Activated naive CD4-positive, alpha-beta T cell treated with anti-CD3 and anti-CD28 coated beads, Interleukin-2, amount 50 U/mL, for 72 hours (primary cell): Measurements from ENCODE around the gene ESRRB. TPM values are rescaled to one million over a fixed set of nuclear protein-coding genes. Genes with fewer than 3 reads are reported as not detected.

ENCODE experiments used
- ATAC-seq, 2 donors: fragments of 150-1000 bp; cut with Tn5 transposase; 2 replicates each; pipeline ENCODE4 v1.10.0; 2021; ENCODE audit warnings: mild to moderate bottlenecking in 2 of 2, moderate library complexity in 2 of 2
- DNase-seq, 2 donors: peaks; one replicate each; pipeline ENCODE4 v3.0.0; 2021 to 2022; ENCODE audit warnings: low spot score in 2 of 2
- H3K27ac Mint-ChIP-seq, 2 donors: one replicate each; pipeline ENCODE4 v1.8.0; 2022; ENCODE audit warnings: mild to moderate bottlenecking in 2 of 2, mixed read lengths in 2 of 2
- H3K36me3 Mint-ChIP-seq, 2 donors: one replicate each; pipeline ENCODE4 v1.8.0; 2022; ENCODE audit warnings: mixed read lengths in 2 of 2
- H3K9me3 Mint-ChIP-seq, 2 donors: one replicate each; pipeline ENCODE4 v1.8.0; 2022; ENCODE audit warnings: mixed read lengths in 2 of 2
- total RNA-seq, 2 donors: library from RNA; stranded (reverse); gene quantifications; one replicate each; pipeline ENCODE4 v1.2.3, GENCODE V29; 2022

The ESRRB gene
- total RNA-seq, 2 donors from 2014 or later, result 0.21 to 0.39 TPM

DNA sequence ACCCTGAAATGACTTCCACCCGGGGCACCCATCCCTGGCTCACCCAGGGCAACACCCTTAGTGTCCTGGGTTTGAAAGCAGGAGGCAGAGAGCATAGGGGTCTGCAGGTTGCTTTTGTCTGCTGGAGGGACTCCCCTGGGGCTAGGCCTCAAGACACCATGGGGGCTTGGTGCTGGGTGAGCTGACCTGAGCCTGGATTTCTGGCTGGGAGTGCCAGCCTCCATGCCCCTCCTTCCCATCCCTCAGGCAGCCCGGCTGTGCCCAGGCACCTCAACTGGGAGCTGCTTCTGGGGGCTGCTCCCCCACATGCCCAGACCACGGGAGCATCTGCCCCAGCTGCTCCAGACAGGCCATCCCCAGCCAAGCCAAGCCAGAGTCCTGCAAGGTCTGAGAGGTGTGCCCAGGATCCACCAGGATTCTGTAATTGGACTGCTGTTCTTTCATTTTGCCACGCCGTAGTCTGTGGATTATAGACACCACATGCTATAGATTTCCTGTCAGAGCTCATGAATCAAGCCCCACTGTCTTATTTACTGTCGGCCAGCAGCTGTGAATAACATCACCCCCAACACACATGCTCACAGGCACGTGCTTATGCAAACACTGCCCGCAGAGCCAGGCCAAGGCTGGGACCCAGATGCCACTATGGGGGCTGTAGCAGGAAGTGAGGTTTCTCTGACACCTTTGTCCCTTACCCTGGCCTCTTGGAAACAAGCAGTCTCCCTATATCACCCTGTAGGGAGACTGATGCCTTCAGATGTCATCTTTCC lies 29.4 kb upstream of the ESRRB start:
- no peak for DNase-seq
- no peak for ATAC-seq
- Mint-ChIP-seq H3K9me3 (peaks cover 0 to 3% of the 10 kb centered on the region in 2 donors), H3K36me3 (no peaks in the 10 kb centered on the region), H3K27ac (no peak overlapping the region)

DNA sequence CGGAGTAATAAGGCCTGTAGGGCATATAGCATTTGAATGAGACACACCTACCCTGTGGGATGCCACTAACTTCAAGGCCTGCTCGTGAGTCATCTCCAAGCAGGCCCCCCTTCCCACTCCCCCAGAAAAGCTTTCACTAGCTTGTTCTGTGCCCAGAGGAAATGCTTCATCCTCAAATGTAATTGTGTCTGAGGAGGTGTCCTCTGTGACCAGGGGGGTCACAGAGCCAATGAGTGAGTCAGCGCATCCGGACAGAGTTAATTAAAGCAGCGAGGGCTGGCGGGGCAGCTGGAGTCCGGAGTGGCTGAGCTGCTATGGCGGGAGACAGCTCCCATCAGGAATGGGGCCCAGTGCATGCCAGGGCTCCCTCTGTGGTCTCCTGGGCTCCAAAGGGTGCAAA lies 27.0 kb upstream of the ESRRB start:
- DNase-seq (no peak), ATAC-seq (no peak)
- Mint-ChIP-seq H3K27ac (no peak overlapping the region), H3K9me3 (no peaks in the 10 kb centered on the region), H3K36me3 (no peaks in the 10 kb centered on the region)

DNA sequence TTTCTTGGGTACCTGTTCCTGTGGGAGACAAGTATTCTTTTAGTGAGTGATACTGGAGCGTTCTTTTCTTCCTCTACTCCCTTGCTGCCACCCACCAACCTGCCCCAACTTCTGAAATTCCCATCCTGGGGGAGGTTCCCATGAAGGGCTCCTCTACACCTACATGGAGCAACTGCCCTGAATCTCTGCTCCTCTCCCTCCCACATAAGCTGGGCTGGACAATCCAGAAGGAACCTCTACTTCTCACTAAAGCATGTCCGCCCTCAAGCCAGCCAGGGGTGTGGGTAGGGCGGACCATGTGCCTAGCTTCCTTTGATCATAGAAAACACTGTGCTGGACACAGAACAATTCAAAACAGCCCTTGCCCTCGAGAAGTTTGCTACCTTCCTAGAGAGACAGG lies 25.9 kb upstream of the ESRRB start:
- no peak overlapping the region for H3K27ac Mint-ChIP-seq
- H3K36me3 Mint-ChIP-seq, result no peaks in the 10 kb centered on the region
- DNase-seq, result no peak
- H3K9me3 Mint-ChIP-seq, result no peaks in the 10 kb centered on the region
- ATAC-seq, result no peak

DNA sequence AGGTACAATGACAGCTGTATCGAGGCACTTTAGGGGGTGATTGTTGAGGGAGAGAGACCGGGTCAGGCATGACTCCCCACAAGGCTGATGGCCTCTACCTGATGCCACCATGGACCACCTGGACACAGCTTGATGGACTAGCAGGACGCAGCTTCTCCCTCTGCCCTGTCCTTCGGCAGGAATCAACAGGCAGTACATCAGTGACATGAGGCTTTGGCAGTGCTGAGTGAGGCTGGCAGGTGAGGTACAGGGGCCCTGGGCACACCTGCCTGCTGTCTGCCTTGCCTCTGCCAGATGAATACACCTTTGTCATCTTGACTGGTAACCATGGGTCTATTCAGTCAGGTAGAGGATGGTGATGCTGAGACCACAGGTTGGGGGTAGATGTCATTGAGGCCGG lies 25.3 kb upstream of the ESRRB start:
- DNase-seq, result no peak
- no peak for ATAC-seq
- Mint-ChIP-seq H3K27ac (no peak overlapping the region), H3K9me3 (no peaks in the 10 kb centered on the region), H3K36me3 (no peaks in the 10 kb centered on the region)

DNA sequence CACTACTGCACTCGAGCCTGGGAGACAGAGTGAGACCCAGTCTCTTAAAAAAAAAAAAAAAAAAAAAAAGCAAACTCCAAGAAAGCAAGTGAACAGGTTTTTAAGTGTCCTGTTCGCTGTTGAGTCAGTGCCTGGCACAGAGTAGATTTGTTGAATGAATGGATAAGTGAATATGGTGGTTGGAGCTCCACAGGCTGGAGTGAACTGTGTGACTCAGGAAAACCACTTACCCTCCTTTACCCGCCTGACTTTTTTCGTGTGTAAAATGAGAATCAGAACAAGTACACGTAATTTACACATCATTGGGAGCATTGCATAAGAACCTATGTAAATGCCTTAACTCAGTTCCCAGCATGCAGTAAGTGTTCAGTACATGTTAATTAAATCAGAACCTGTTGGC lies 24.0 kb upstream of the ESRRB start:
- ATAC-seq (no peak), DNase-seq (no peak)
- Mint-ChIP-seq H3K9me3 (no peaks in the 10 kb centered on the region), H3K36me3 (no peaks in the 10 kb centered on the region), H3K27ac (no peak overlapping the region)

DNA sequence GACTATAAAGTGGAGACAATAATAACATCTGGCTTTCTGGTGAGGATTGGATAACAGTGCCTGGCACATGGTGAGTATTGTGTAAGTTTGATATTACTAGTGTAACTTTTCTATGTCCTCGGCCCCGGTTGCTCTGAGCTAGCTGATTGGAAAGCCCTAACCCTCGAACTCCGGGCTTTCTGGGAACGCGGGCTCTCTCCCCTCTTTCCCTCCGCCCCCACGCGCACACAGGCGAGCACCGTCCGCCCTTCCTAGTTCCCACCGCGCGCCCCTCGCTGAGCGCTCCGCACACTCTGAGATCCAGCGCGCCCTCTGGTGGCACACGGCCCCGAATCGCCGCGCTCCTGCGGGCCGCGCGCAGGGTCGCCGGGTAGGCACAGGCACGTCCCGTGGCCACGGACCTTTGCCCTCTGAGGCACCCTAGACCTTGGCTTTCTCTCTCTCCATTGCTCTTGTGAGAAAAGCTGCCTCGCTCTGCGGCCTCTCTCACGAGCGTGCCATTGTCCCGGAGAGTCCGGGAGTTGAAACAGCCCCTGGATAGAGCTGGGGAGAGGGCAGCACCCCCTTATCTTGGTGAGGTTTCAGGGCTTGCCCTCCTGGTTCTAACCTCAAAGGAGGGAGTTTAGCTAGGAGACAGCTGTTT lies 23.2 kb upstream of the ESRRB start:
- ATAC-seq, result peak; percentile 69 to 92

DNA sequence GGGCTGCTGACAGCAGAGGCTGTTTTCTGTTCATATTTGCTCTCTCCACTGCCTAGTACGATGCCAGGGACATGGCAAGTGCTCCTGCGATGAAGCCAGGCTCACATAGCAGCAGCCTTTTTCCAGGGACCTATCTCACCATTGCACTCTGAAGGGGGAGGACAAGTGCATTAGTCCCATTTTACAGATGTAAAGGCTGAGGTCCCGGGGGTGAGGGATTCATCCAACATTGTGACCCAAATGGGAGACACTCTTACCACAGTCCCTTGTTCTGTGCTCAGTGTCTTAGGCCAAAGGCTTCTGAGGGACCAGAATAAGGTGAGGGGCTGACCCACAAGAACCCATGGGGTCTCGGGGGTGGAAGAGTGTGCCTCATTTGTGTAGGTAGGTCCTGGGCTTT lies 21.6 kb upstream of the ESRRB start:
- H3K9me3 Mint-ChIP-seq, result no peaks in the 10 kb centered on the region
- H3K27ac Mint-ChIP-seq, result no peak overlapping the region
- ATAC-seq (no peak), DNase-seq (no peak)
- no peaks in the 10 kb centered on the region for H3K36me3 Mint-ChIP-seq

More for the DNA sequence above, 23.2 kb upstream of the ESRRB start:
- H3K36me3 Mint-ChIP-seq, result no peaks in the 10 kb centered on the region
- peak in 1 of 2 donors; percentile 81 for DNase-seq
- no peaks in the 10 kb centered on the region for H3K9me3 Mint-ChIP-seq
- no peak overlapping the region for H3K27ac Mint-ChIP-seq

DNA sequence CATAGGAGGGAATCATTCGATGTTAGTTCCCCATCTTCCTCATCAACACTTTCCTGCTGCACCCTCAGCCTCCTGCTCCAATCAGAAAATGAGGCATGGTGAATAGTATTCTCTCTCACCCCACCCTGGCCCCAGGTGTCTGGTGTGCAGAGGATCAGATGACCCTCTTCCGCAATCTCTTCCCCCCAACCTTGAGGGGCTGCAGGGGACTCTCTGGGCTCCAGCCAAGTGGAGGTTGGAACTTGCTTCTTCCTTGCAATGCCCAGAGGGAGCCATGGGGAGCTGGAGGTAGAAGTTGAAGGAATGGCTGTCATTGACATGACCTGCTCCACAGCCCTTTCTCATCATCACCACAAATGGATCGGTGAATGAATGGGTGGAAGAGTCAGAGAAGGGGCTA lies 20.2 kb upstream of the ESRRB start:
- Mint-ChIP-seq H3K9me3 (no peaks in the 10 kb centered on the region), H3K27ac (no peak overlapping the region), H3K36me3 (no peaks in the 10 kb centered on the region)
- no peak for DNase-seq
- no peak for ATAC-seq

DNA sequence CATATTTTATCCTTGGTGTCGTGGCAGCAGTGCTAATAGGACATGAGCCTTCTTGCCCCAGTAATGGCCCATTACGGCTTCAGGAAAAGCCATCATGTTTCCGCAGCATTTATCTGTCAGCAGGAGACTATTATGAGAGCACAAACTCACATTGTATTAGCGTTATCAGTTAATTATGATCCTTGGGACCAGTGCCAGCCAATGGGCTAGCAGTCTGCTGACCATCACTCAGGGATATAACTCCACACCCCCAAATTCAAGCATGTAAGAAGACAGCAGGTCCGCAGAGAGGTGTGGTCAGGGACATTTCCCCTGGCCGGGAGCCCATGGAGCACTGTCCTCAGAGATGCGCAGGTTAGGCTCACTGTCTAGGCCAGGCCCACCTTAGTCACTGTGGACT lies 4.9 kb upstream of the ESRRB start:
- no peaks in the 10 kb centered on the region for H3K9me3 Mint-ChIP-seq
- no peak overlapping the region for H3K27ac Mint-ChIP-seq
- H3K36me3 Mint-ChIP-seq, result no peaks in the 10 kb centered on the region
- ATAC-seq (no peak), DNase-seq (no peak)

DNA sequence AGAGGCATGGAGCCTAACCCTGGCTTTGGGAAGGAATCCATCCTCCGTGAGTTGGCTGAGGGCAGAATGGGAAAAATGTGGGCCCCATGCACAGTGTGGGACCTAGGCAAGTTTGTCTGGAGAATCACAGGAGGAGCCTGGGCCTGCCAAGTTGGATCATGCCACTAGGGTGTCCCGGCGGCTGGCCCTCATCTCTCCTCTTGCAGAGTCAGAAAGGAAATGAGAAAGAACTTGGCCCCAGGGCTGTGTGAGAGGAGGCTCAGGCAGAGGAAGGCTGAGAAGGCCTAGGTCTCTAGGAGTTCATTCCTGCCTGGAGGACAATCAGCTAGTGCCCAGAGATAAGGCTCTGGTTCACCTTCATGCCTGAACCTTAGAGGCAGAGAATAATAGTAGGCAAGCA lies 2.5 kb upstream of the ESRRB start:
- Mint-ChIP-seq H3K9me3 (no peaks in the 10 kb centered on the region), H3K36me3 (no peaks in the 10 kb centered on the region), H3K27ac (no peak overlapping the region)
- DNase-seq, result no peak
- ATAC-seq, result no peak

DNA sequence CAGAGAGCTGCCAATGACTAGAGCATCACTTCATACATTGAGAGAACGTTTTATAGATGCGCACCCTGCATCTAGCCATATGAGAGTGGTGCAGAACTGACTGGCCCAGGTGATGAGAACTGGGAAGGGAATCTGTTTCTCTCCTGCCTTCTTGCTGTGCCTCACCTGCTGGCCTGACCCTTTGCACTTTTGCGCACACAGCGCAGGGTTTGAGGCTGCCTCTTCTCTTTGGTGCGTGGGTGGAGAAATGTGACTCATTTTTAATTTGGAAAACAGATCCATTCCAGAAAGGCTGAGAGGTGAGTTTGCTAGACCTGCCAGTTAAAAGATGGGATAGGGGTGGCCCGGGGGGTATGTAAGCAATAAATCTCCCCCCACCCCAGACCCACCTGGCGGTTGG lies 453 bp upstream of the ESRRB start:
- Mint-ChIP-seq H3K36me3 (no peaks in the 10 kb centered on the region), H3K9me3 (no peaks in the 10 kb centered on the region), H3K27ac (no peak overlapping the region)
- DNase-seq, result no peak
- peak in 1 of 2 donors; percentile 32 for ATAC-seq

DNA sequence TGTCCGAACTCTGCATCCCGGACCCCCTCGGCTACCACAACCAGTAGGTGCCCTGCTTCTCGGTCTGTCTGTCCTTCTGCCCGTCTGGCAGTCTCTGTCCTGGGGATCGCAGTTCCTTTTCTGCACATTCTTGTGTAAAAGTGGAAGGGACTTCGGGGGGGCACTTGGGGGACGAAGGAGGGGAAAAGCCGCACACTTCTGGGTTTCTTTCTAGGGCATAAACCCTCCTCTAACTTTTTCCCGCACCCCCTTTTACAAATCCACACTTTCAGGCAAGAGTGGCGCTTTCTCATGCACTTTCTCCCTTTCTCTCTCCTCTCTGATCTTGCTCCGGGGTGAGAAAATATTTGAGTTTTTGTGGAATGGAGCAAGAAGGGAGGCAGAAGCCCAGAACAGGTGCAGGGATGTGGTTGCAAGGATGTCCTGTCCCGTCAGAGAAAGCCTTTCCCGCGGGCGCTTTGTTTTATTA lies 506 bp downstream of the ESRRB start:
- no peaks in the 10 kb centered on the region for H3K9me3 Mint-ChIP-seq
- no peak overlapping the region for H3K27ac Mint-ChIP-seq
- ATAC-seq, result no peak
- no peaks in the 10 kb centered on the region for H3K36me3 Mint-ChIP-seq
- no peak for DNase-seq

DNA sequence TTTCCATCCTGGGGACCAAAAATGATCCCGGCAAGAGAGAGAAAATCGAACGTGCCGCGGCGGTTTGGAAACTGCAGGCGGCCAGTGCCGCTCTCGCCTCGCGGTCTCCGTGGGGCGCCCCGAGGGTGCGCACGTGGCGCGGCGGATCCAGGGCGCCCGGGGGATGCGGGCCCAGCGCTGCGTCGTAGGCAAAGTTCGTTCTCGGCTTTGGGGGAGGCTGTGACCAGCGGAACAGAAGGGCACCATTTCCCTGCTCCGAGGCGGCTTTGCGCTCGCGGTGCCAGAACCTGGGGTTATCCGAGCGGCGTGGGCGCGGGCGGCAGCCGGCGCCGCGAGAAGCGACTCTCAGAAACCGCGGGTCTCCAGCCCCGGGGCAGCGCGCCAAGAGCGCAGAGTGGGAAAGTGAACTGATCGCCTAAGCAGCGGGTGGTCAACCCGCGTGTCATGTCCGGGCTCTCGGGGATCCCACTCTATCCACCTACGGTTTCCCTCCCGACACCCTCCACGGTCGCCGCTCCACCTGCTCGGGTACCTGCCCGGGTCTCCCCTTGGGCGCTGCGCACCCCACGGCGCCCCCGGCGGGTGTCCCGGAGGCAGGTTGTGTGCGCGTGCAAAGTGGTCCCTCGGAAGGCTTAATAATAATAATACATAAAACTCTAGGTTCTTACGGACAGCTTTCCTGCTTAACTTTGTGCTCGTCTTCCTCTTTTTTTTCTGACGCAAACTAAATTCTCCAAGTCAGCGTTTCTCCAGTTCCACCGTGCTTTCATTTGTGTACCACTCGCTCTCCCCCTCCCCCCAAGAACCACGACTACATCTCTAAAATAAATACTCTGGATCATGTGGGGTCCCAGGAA lies 1.2 kb downstream of the ESRRB start:
- Mint-ChIP-seq H3K27ac (no peak overlapping the region), H3K36me3 (no peaks in the 10 kb centered on the region), H3K9me3 (no peaks in the 10 kb centered on the region)
- no peak for ATAC-seq
- no peak for DNase-seq

DNA sequence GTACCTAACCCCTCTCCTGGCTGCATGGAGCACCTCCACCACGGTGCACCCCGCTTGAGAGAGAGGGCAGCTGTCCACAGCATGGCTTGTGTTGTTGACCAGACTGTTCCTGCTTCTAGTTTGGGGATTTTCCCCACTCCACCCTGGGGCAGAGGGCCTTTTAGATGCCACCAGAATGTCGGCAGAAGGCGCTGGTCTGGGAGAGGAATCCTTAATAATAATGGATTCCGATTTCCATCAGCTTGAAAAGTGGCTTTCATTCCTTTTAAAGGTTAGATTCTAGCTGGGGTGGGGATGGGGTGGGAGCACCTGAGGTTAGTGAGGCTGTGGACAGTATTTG lies 1.8 kb downstream of the ESRRB start:
- ATAC-seq (no peak), DNase-seq (no peak)
- H3K9me3 Mint-ChIP-seq, result no peaks in the 10 kb centered on the region
- no peak overlapping the region for H3K27ac Mint-ChIP-seq
- no peaks in the 10 kb centered on the region for H3K36me3 Mint-ChIP-seq

DNA sequence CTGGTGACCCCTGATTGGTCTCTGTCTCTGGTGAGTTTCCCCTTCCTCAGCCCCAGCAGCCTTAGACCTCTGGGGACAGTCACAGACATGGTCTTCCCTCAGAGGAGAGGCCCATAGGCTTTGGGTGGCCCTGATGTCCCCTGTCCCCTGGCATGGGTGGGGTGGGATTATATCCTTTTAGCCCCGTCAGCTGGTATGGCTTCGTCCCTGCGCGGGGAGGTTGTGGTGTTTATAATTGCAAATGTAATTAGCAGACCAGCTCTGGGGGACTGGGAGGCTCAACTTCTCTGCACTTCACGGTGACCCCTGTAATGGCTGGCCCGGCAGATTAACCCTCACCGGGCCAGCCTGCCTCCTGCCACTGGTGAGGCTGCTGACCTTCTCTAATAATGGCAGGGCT lies 5.1 kb downstream of the ESRRB start:
- no peaks in the 10 kb centered on the region for H3K36me3 Mint-ChIP-seq
- DNase-seq (no peak), ATAC-seq (no peak)
- H3K27ac Mint-ChIP-seq, result no peak overlapping the region
- no peaks in the 10 kb centered on the region for H3K9me3 Mint-ChIP-seq

DNA sequence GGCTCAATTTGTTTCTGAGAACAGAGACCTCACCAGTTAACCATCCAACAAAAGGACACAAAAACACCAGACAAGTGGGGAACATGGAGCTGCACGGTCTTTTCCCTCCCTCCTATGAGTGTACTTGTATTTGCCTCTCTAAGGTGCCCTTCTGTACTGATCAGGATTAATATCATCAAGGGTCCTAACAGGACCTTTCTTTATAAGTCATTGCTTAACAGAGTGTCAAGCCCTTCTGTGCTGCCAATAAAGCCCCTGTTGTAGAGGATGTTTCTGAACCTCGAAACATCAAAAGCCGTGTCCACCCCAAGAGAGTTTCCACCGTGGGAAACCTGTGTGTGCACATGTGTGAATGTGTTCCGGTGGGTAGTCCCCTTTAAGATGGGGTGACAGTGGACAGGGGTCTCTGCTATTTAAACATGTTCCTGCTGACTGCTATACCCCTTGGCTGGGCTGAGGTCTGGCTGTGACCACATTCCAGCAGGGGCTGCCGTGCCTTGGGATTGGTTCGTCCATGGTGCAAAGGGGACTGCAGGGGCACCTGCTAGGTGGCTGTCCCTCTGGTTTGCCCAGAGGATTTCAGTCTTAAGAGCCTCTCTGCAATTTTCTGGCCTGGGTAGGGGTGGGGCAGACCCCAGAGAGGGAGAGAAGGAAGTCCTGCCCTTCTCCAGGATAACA lies 6.0 kb downstream of the ESRRB start:
- Mint-ChIP-seq H3K36me3 (no peaks in the 10 kb centered on the region), H3K9me3 (no peaks in the 10 kb centered on the region), H3K27ac (no peak overlapping the region)
- no peak for DNase-seq
- no peak for ATAC-seq

DNA sequence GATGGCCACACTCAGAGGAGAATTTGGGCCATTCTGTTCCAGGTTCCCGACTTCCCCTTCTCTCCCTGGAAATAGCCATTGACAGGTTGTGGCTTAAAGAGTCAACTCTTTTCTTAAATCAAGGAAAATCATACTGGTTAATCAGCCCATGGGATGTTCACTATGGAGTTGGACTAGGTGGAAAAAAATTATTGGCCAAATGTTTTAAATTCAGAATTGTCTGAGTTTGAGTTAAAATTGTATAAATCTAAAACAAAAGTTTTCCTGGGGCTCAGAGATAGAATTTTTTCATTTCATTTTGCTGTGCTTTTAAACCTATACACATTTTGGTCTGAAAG lies 6.5 kb downstream of the ESRRB start:
- no peaks in the 10 kb centered on the region for H3K9me3 Mint-ChIP-seq
- DNase-seq (no peak), ATAC-seq (no peak)
- H3K36me3 Mint-ChIP-seq, result no peaks in the 10 kb centered on the region
- H3K27ac Mint-ChIP-seq, result no peak overlapping the region
